GM21367 (cell line): ENCODE results near the gene KCNK7.

Experiments used
- ATAC-seq: cut with Tn5 transposase; IDR thresholded peaks from one replicate; pipeline ENCODE4 v1.9.1; 2021; ENCODE audit not compliant: unreplicated experiment

Gene KCNK7

GRCh38 chr11:65629579-65629978 lies 34.0 kb upstream of the KCNK7 start:
- ATAC-seq = no peak

GRCh38 chr11:65627202-65627601 lies 31.6 kb upstream of the KCNK7 start:
- ATAC-seq = no peak

GRCh38 chr11:65625628-65626342 lies 30.2 kb upstream of the KCNK7 start:
- ATAC-seq = no peak

- no peak for ATAC-seq
Measured at GRCh38 chr11:65624931-65625627, 29.5 kb upstream of the KCNK7 start.

GRCh38 chr11:65623852-65624616 lies 28.4 kb upstream of the KCNK7 start:
- no peak for ATAC-seq

GRCh38 chr11:65623177-65623576 lies 27.6 kb upstream of the KCNK7 start:
- ATAC-seq = no peak

GRCh38 chr11:65622011-65622410 lies 26.4 kb upstream of the KCNK7 start:
- ATAC-seq = no peak

GRCh38 chr11:65621460-65621859 lies 25.9 kb upstream of the KCNK7 start:
- no peak for ATAC-seq

GRCh38 chr11:65620666-65621065 lies 25.1 kb upstream of the KCNK7 start:
- no peak for ATAC-seq

GRCh38 chr11:65619281-65619928 lies 23.8 kb upstream of the KCNK7 start:
- no peak for ATAC-seq

- no peak for ATAC-seq
Measured at GRCh38 chr11:65618763-65619162, 23.2 kb upstream of the KCNK7 start.

- no peak for ATAC-seq
Measured at GRCh38 chr11:65617990-65618751, 22.6 kb upstream of the KCNK7 start.

GRCh38 chr11:65617136-65617850 lies 21.7 kb upstream of the KCNK7 start:
- no peak for ATAC-seq

GRCh38 chr11:65616575-65617001 lies 21.0 kb upstream of the KCNK7 start:
- no peak for ATAC-seq

GRCh38 chr11:65615950-65616574 lies 20.5 kb upstream of the KCNK7 start:
- ATAC-seq = no peak

GRCh38 chr11:65615229-65615949 lies 19.8 kb upstream of the KCNK7 start, which contains the start of gene PCNX3:
Gene PCNX3, plus strand, starts transcription at chr11:65615776. Its CDS starts 536 bp downstream, at chr11:65616312.
- peak; percentile 62 for ATAC-seq

GRCh38 chr11:65613091-65613928 lies 17.7 kb upstream of the KCNK7 start:
- ATAC-seq = no peak

- no peak for ATAC-seq
Measured at GRCh38 chr11:65612691-65613090, 17.1 kb upstream of the KCNK7 start.
